ENCODE data around the gene OAT.
A peak's percentile ranks its signal among the peaks of the same experiment; 100 is the strongest.

Gene OAT

DNA sequence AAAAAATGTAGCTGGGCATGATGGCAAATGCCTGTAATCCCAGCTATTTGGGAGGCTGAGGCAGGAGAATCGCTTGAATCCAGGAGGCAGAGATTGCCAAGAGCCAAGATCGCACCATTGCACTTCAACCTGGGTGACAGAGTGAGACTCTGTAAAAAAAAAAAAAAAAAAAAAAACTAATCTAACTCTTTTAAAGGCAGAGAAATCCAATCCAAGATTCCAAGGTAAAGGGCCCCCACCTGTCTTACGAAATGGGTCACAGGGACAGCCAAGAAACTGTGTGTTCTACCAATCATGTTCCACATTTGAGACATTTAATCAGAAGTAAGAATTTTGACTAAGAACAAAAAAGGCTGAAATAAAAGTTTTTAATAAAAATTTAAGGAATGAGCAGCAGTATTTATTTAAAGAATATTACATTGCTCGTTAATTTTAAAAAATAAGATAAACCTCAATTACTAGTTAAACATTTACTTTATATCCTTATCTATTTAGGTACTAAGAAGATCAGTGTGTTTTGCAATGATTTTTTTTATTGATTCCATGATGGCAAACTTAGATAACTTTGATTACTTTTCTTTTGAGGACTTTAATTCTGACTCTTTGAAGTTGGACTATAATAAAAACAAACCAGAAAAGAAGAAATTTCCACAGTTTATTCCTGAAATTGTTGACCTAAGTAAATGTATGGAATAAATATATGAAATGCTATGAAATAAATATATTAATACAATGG lies 6.7 kb upstream of the OAT start:
- no peaks in the 10 kb centered on the region for H3K9me3 ChIP-seq (ENCODE audit: control insufficient read depth in 1 of 2, low read length in 2 of 2)
- H3K9ac ChIP-seq (ENCODE audit: low read depth in 1 of 2, low read length in 2 of 2), result no peak overlapping the region
- no peak overlapping the region for H3K4me3 ChIP-seq (ENCODE audit: low read depth in 1 of 2, low read length in 2 of 2)
- H3K4me1 ChIP-seq (ENCODE audit: control insufficient read depth in 1 of 2, insufficient read depth in 2 of 2, low read length in 2 of 2), result peaks cover 29 to 41% of the 10 kb centered on the region in 2 donors
- no peaks in the 10 kb centered on the region for H3K36me3 ChIP-seq (ENCODE audit: control insufficient read depth in 1 of 2, insufficient read depth in 2 of 2, low read length in 2 of 2)
- H3K27ac ChIP-seq (ENCODE audit: low read depth, low read length), result no peak overlapping the region
- peaks cover 0 to 4% of the 10 kb centered on the region in 2 donors for H3K27me3 ChIP-seq (ENCODE audit: control insufficient read depth in 1 of 2, insufficient read depth in 2 of 2, low read length in 2 of 2)

DNA sequence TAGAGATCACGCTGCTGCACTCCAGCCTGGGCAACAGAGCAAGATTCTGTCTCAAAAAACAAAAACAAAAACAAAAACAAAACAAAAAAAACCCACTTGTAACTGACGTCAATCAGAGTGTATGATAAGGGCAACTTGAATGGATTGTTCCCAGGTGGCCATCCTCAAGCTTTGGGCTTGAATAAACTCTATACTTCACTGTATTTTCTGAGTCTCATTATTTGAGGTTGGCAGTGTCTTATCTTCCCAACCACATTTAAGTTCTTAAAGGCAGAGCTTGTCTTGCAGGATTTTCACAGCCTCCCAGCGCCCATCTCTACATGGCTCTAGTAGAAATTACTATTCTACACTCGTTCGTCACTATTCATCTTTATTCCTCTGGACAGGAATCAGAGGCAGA lies 5.1 kb upstream of the OAT start:
- Histone ChIP-seq H3K9me3 (ENCODE audit: control insufficient read depth in 1 of 2, low read length in 2 of 2) (no peaks in the 10 kb centered on the region), H3K27me3 (ENCODE audit: control insufficient read depth in 1 of 2, insufficient read depth in 2 of 2, low read length in 2 of 2) (no peaks in the 10 kb centered on the region), H3K4me1 (ENCODE audit: control insufficient read depth in 1 of 2, insufficient read depth in 2 of 2, low read length in 2 of 2) (peaks cover 27 to 44% of the 10 kb centered on the region in 2 donors), H3K27ac (ENCODE audit: low read depth, low read length) (no peak overlapping the region), H3K4me3 (ENCODE audit: low read depth in 1 of 2, low read length in 2 of 2) (no peak overlapping the region), H3K9ac (ENCODE audit: low read depth in 1 of 2, low read length in 2 of 2) (no peak overlapping the region), H3K36me3 (ENCODE audit: control insufficient read depth in 1 of 2, insufficient read depth in 2 of 2, low read length in 2 of 2) (no peaks in the 10 kb centered on the region)

DNA sequence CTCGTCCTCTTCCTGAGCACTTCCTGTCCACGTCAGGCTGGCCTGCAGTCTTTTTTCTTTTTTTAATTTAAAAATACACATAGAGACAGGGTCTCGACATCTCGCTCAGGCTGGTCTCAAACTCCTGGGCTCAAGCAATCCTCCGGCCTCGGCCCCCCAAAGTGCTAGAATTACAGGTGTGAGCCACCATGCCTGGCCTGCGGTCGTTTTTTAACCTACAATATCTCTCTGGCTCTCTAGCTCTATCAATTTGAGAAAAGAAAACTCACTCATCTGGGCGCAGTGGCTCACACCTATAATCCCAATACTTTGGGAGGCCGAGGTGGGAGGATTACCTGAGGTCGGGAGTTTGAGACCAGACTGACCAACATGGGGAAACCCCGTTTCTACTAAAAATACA lies 4.0 kb upstream of the OAT start:
- Histone ChIP-seq H3K4me1 (ENCODE audit: control insufficient read depth in 1 of 2, insufficient read depth in 2 of 2, low read length in 2 of 2) (peaks cover 26 to 40% of the 10 kb centered on the region in 2 donors), H3K9ac (ENCODE audit: low read depth in 1 of 2, low read length in 2 of 2) (no peak overlapping the region), H3K4me3 (ENCODE audit: low read depth in 1 of 2, low read length in 2 of 2) (no peak overlapping the region), H3K9me3 (ENCODE audit: control insufficient read depth in 1 of 2, low read length in 2 of 2) (no peaks in the 10 kb centered on the region), H3K27ac (ENCODE audit: low read depth, low read length) (no peak overlapping the region), H3K36me3 (ENCODE audit: control insufficient read depth in 1 of 2, insufficient read depth in 2 of 2, low read length in 2 of 2) (no peaks in the 10 kb centered on the region), H3K27me3 (ENCODE audit: control insufficient read depth in 1 of 2, insufficient read depth in 2 of 2, low read length in 2 of 2) (no peaks in the 10 kb centered on the region)

DNA sequence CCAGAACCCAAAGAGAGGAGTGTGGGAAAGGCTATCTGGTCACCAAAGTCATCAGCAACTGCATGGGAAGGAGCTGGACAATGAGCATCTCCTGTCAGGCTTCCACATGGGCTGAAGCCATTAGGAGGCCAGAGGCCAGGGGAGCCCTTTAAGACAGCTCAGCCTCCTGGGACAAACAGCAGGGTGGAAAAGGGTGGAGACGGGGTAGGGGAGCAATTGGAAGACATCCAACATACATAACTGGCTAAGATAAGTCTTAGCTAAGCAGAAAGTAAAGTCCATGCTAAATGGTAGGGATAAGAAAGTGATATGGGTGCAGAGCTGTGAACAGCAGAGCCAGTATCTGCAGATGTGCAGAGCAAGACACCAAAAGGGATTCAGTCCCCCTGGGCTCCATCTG lies 1.5 kb upstream of the OAT start:
- Histone ChIP-seq H3K27ac (ENCODE audit: low read depth, low read length) (peak overlapping the region; percentile 53), H3K4me1 (ENCODE audit: control insufficient read depth in 1 of 2, insufficient read depth in 2 of 2, low read length in 2 of 2) (peaks cover 31 to 48% of the 10 kb centered on the region in 2 donors), H3K27me3 (ENCODE audit: control insufficient read depth in 1 of 2, insufficient read depth in 2 of 2, low read length in 2 of 2) (no peaks in the 10 kb centered on the region), H3K36me3 (ENCODE audit: control insufficient read depth in 1 of 2, insufficient read depth in 2 of 2, low read length in 2 of 2) (no peaks in the 10 kb centered on the region), H3K9me3 (ENCODE audit: control insufficient read depth in 1 of 2, low read length in 2 of 2) (no peaks in the 10 kb centered on the region), H3K4me3 (ENCODE audit: low read depth in 1 of 2, low read length in 2 of 2) (peak overlapping the region; percentile 53 to 58), H3K9ac (ENCODE audit: low read depth in 1 of 2, low read length in 2 of 2) (peak overlapping the region; percentile 24 to 65)

DNA sequence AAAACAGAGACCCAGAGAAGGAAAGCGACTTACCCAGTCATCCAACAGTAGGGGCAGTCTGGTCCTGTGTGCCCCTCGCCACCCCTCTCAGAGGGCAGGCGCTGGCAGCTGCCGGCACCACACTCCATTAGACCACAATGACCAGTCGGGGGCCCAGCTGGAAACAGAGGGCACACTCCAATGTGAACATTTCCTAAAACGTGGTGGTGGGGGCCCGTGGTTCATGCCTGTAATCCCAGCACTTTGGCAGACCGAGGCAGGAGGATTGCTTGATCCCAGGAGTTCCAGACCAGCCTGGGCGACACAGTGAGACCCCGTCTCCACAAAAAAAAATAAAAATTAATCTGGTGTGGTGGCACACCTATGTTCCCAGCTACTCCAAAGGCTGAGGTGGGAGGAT lies 912 bp upstream of the OAT start:
- peak overlapping the region; percentile 58 to 65 for H3K4me3 ChIP-seq (ENCODE audit: low read depth in 1 of 2, low read length in 2 of 2)
- no peaks in the 10 kb centered on the region for H3K36me3 ChIP-seq (ENCODE audit: control insufficient read depth in 1 of 2, insufficient read depth in 2 of 2, low read length in 2 of 2)
- H3K9me3 ChIP-seq (ENCODE audit: control insufficient read depth in 1 of 2, low read length in 2 of 2), result no peaks in the 10 kb centered on the region
- peaks cover 32 to 48% of the 10 kb centered on the region in 2 donors for H3K4me1 ChIP-seq (ENCODE audit: control insufficient read depth in 1 of 2, insufficient read depth in 2 of 2, low read length in 2 of 2)
- H3K27me3 ChIP-seq (ENCODE audit: control insufficient read depth in 1 of 2, insufficient read depth in 2 of 2, low read length in 2 of 2), result no peaks in the 10 kb centered on the region
- H3K27ac ChIP-seq (ENCODE audit: low read depth, low read length), result peak overlapping the region; percentile 49
- H3K9ac ChIP-seq (ENCODE audit: low read depth in 1 of 2, low read length in 2 of 2), result peak overlapping the region; percentile 50 to 65

DNA sequence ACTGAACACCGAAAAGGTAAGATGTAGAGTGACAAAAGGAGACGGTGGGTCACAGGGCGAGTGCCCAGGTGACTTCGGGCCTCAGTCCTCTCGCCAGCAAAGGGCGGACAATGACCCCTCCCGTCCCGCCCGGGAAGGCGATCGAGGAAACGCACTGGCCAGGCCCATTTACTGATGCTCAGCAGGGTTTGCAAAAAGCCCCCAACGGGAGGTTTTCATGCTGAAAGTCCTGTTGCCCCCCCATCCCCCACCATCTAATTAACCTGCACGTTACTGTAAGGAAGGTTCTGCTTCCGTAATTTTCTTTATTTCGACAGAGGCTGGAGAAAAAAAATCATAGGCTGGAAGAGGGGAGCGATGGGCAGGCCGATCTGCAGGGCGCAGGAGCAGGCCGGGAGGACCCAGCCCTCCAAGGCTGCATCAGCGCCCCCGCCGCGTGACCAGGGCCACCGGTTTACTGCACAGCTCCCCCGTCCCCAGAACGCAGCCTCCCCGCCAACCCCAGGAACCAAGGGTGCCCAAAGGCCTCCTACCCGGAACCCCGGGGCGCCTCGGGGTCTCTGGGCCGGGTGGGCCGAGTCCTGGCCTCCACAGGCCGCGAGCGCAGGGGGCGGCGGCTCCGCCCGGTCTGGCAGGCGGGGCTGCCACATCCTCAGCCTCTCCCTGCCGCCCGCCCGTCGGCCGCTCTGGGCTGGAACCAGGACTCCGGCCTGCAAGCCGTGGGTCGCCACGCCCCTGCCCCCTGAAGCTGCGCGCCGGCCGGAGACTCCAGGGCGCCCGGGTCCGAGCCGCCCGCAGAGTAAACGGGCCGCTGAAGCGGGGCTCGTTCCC lies 613 bp downstream of the OAT start:
- H3K9ac ChIP-seq (ENCODE audit: low read depth in 1 of 2, low read length in 2 of 2), result peak overlapping the region; percentile 65 to 78
- H3K36me3 ChIP-seq (ENCODE audit: control insufficient read depth in 1 of 2, insufficient read depth in 2 of 2, low read length in 2 of 2), result peaks cover 0 to 4% of the 10 kb centered on the region in 2 donors
- H3K27me3 ChIP-seq (ENCODE audit: control insufficient read depth in 1 of 2, insufficient read depth in 2 of 2, low read length in 2 of 2), result no peaks in the 10 kb centered on the region
- peak overlapping the region; percentile 65 to 77 for H3K4me3 ChIP-seq (ENCODE audit: low read depth in 1 of 2, low read length in 2 of 2)
- peaks cover 33 to 45% of the 10 kb centered on the region in 2 donors for H3K4me1 ChIP-seq (ENCODE audit: control insufficient read depth in 1 of 2, insufficient read depth in 2 of 2, low read length in 2 of 2)
- H3K27ac ChIP-seq (ENCODE audit: low read depth, low read length), result peak overlapping the region; percentile 71
- H3K9me3 ChIP-seq (ENCODE audit: control insufficient read depth in 1 of 2, low read length in 2 of 2), result no peaks in the 10 kb centered on the region

DNA sequence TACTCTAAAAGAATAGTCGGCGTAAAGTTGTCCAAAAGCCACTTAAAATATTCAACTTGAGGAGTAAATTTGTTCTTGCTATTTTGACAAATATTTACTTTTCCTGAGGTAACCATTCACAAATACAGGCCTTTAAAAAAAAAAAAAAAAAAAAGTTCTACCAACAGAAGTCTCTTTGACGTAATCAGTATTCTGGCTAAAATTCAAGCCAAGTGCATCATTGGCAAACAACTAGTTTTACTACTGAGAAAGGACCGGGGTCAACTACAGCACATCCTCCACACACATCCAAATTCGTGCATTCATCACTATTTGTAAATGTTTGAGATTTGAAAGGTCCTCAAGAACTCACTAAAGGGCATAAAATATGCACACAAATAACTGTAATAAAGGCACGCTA lies 2.0 kb downstream of the OAT start:
- H3K27me3 ChIP-seq (ENCODE audit: control insufficient read depth in 1 of 2, insufficient read depth in 2 of 2, low read length in 2 of 2), result no peaks in the 10 kb centered on the region
- no peaks in the 10 kb centered on the region for H3K9me3 ChIP-seq (ENCODE audit: control insufficient read depth in 1 of 2, low read length in 2 of 2)
- H3K36me3 ChIP-seq (ENCODE audit: control insufficient read depth in 1 of 2, insufficient read depth in 2 of 2, low read length in 2 of 2), result peaks cover 0 to 14% of the 10 kb centered on the region in 2 donors
- H3K9ac ChIP-seq (ENCODE audit: low read depth in 1 of 2, low read length in 2 of 2), result peak overlapping the region in 1 of 2 donors; percentile 65
- H3K27ac ChIP-seq (ENCODE audit: low read depth, low read length), result no peak overlapping the region
- H3K4me1 ChIP-seq (ENCODE audit: control insufficient read depth in 1 of 2, insufficient read depth in 2 of 2, low read length in 2 of 2), result peaks cover 33 to 34% of the 10 kb centered on the region in 2 donors
- H3K4me3 ChIP-seq (ENCODE audit: low read depth in 1 of 2, low read length in 2 of 2), result peak overlapping the region; percentile 65 to 77

DNA sequence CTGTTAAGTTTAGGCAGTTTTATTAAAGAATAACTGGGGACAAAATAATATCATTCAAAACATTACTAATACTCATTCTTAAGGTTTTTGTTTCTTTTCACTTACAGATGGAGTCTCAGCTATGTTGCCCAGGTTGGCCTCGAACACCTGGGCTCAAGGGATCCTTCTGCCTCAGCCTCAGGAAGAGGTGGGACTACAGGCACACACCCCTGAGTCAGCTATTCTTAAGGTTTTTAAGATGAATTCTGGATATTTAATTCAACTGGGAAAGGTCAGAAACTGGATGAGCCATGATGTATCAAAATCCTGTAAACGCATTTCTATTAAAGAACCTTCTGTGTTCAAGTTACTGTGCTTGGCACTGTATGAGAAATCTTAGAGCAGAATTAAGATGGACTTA lies 3.5 kb downstream of the OAT start:
- peaks cover 21 to 25% of the 10 kb centered on the region in 2 donors for H3K4me1 ChIP-seq (ENCODE audit: control insufficient read depth in 1 of 2, insufficient read depth in 2 of 2, low read length in 2 of 2)

DNA sequence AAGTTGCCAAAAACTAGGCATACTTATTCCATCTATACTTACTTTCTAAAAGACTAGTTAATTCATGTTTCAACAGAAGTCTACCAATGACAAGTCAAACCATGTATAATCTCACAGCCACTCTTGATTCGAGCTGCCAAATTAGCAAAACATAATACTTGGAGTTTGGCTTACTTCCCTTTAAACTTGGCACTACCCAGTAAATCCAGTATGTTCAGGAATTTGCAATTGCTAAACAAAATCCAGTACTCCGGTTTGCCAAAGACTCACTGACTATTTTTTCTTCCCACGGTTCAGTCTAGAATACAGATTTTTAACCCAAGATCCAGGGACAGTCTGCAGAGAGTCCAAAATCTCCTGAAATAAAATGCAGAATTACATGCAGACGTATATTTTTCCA lies 4.6 kb downstream of the OAT start:
- no peaks in the 10 kb centered on the region for H3K9me3 ChIP-seq (ENCODE audit: control insufficient read depth in 1 of 2, low read length in 2 of 2)
- no peaks in the 10 kb centered on the region for H3K27me3 ChIP-seq (ENCODE audit: control insufficient read depth in 1 of 2, insufficient read depth in 2 of 2, low read length in 2 of 2)
- no peak overlapping the region for H3K9ac ChIP-seq (ENCODE audit: low read depth in 1 of 2, low read length in 2 of 2)
- no peak overlapping the region for H3K4me3 ChIP-seq (ENCODE audit: low read depth in 1 of 2, low read length in 2 of 2)
- peaks cover 10 to 20% of the 10 kb centered on the region in 2 donors for H3K4me1 ChIP-seq (ENCODE audit: control insufficient read depth in 1 of 2, insufficient read depth in 2 of 2, low read length in 2 of 2)
- peaks cover 0 to 30% of the 10 kb centered on the region in 2 donors for H3K36me3 ChIP-seq (ENCODE audit: control insufficient read depth in 1 of 2, insufficient read depth in 2 of 2, low read length in 2 of 2)
- H3K27ac ChIP-seq (ENCODE audit: low read depth, low read length), result no peak overlapping the region

More for the DNA sequence above, 3.5 kb downstream of the OAT start:
- H3K36me3 ChIP-seq (ENCODE audit: control insufficient read depth in 1 of 2, insufficient read depth in 2 of 2, low read length in 2 of 2), result peaks cover 0 to 24% of the 10 kb centered on the region in 2 donors
- no peaks in the 10 kb centered on the region for H3K27me3 ChIP-seq (ENCODE audit: control insufficient read depth in 1 of 2, insufficient read depth in 2 of 2, low read length in 2 of 2)
- H3K4me3 ChIP-seq (ENCODE audit: low read depth in 1 of 2, low read length in 2 of 2), result peak overlapping the region; percentile 21 to 77
- H3K27ac ChIP-seq (ENCODE audit: low read depth, low read length), result no peak overlapping the region
- no peak overlapping the region for H3K9ac ChIP-seq (ENCODE audit: low read depth in 1 of 2, low read length in 2 of 2)
- no peaks in the 10 kb centered on the region for H3K9me3 ChIP-seq (ENCODE audit: control insufficient read depth in 1 of 2, low read length in 2 of 2)

DNA sequence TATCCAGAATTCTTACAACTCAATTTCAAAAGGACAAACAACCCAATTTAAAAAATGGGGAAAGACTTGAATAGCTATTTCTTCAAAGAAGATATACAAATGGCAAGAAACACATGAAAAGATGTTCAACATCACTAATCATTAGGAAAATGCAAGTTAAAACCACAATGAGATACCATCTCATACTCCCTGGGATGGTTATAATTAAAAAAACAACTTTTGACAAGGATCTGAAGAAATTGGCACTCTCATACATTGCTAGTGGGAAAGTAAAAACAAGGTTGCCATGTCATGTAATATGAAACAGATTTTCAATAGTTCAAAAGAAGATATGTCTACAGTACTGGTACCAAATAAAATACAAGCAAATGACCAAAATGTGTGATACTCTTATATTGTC lies 9.0 kb downstream of the OAT start:
- Histone ChIP-seq H3K27me3 (ENCODE audit: control insufficient read depth in 1 of 2, insufficient read depth in 2 of 2, low read length in 2 of 2) (no peaks in the 10 kb centered on the region), H3K9me3 (ENCODE audit: control insufficient read depth in 1 of 2, low read length in 2 of 2) (no peaks in the 10 kb centered on the region), H3K9ac (ENCODE audit: low read depth in 1 of 2, low read length in 2 of 2) (no peak overlapping the region), H3K4me3 (ENCODE audit: low read depth in 1 of 2, low read length in 2 of 2) (no peak overlapping the region), H3K27ac (ENCODE audit: low read depth, low read length) (no peak overlapping the region), H3K36me3 (ENCODE audit: control insufficient read depth in 1 of 2, insufficient read depth in 2 of 2, low read length in 2 of 2) (peaks cover 17 to 60% of the 10 kb centered on the region in 2 donors), H3K4me1 (ENCODE audit: control insufficient read depth in 1 of 2, insufficient read depth in 2 of 2, low read length in 2 of 2) (peaks cover 12 to 25% of the 10 kb centered on the region in 2 donors)

Data from duodenal mucosa (tissue), 2 donors.